ENCODE data around the gene ACTL7B.

- TF ChIP-seq, protein P1, sequence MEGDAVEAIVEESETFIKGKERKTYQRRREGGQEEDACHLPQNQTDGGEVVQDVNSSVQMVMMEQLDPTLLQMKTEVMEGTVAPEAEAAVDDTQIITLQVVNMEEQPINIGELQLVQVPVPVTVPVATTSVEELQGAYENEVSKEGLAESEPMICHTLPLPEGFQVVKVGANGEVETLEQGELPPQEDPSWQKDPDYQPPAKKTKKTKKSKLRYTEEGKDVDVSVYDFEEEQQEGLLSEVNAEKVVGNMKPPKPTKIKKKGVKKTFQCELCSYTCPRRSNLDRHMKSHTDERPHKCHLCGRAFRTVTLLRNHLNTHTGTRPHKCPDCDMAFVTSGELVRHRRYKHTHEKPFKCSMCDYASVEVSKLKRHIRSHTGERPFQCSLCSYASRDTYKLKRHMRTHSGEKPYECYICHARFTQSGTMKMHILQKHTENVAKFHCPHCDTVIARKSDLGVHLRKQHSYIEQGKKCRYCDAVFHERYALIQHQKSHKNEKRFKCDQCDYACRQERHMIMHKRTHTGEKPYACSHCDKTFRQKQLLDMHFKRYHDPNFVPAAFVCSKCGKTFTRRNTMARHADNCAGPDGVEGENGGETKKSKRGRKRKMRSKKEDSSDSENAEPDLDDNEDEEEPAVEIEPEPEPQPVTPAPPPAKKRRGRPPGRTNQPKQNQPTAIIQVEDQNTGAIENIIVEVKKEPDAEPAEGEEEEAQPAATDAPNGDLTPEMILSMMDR (IDR thresholded peaks at IDR 0.05) = no peak
- no peak for TF ChIP-seq EZH2 (IDR thresholded peaks at IDR 0.05; ENCODE audit: borderline replicate concordance, insufficient read depth, low read depth, low read length, poor library complexity, severe bottlenecking)
Observed at GRCh38 chr9:108837530-108837929, 18.3 kb downstream of the ACTL7B start.

All from B cell (primary cell).